ENCODE measurements around the gene INPP4B.
"Not testable (repeated sequence)": the region's sequence is repeated elsewhere in the genome, so short reads cannot be mapped to it uniquely, and the experiment has no call there.

INPP4B gene

DNA sequence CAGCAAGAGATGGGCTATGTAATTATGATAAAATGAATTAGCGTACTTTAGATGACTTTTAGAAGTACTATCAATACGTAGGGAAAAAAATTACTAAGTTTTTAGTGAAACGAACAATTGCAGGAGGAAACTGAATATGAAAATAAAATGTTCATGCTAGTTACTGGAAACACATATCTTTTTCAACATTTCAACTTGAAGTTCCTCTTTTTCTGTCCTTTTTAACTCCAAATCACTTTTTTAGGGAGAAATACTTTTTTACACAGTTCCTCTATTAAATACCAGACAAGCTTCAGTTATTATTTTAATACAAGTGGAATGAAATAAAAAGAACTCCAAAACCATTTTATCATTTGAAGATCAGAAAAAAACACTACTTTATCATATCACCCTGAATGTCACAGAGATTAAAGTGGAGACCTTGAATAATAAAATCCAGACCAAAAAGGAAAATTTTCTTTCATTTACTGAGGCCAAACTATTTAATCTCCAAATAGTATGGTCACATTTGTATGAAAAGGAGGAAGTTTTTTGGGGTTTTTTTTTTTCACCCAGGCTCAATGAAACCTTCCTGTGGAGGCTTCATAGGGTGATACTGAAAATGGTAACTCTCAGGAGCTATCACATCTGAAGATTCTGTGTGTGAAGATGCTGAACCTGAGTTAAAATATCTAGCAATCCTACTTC is 306.2 kb downstream of the INPP4B start:
- DNase-seq, result no peak

- no peak for DNase-seq
Measured at GRCh38 chr4:142535009-142535408, 311.1 kb downstream of the INPP4B start.

DNA sequence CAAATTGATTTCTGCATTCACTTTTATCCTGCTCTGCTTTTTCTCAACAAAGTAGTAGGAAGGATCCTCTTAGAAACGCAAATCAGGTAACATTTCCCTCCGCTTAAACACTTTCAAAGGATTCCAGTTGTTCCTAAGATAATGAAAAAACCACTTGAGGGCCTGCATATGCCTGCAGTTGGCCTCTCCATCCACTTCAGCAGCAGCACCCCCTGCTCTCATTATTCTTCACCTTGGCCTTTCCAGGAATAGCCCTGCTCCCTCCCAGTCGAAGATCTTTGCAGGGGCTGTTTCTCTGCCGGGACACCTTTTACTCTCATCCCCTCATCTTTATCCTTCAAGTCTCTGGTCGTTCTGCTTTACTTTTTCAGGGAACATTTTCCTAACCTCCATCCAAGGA is 314.0 kb downstream of the INPP4B start:
- DNase-seq, result no peak

GRCh38 chr4:142530728-142531127 is 315.4 kb downstream of the INPP4B start:
- DNase-seq, result no peak

- DNase-seq, result no peak
Measured at GRCh38 chr4:142528433-142528832, 317.7 kb downstream of the INPP4B start.

- no peak for DNase-seq
Measured at GRCh38 chr4:142523111-142523510, 323.0 kb downstream of the INPP4B start.

DNA sequence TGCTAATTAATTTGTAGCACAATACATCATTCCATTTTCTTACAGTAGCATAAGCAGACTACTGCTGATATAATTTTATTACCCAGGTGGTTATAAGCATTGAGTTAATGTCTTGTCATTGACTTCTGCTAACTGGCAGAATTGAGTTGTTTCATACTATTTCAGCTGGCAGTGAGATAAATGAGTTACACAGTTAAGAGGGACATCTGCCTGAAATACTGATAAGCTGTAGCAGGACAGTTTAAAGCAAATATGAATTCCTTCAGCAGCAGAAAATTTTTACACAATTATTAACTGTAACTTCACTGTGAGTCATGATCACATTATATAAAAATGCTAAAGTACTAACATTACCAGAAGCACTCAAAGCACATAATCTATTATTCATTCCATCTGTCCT is 326.8 kb downstream of the INPP4B start:
- DNase-seq, result no peak

- DNase-seq, result no peak
Measured at GRCh38 chr4:142516686-142517526, 329.2 kb downstream of the INPP4B start.

DNA sequence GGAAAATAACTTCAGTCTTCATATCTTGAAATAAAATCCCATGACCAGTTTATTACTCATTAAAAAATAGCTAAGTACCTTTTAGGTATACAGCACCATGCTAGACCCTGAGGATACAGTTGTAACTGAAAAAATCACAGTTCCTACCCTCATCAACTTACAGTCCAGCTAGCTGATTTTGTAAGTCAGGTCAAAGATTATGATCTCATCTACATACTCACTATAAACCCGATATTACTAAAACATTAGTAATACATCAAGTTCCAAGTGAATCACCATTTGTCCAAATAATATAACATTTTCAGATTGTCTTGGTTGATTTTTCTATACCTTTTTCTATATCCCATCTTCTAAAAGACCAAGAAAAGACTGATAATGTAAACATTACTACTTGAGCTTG is 333.9 kb downstream of the INPP4B start:
- no peak for DNase-seq

- DNase-seq, result no peak
Measured at GRCh38 chr4:142509881-142510280, 336.2 kb downstream of the INPP4B start.

DNA sequence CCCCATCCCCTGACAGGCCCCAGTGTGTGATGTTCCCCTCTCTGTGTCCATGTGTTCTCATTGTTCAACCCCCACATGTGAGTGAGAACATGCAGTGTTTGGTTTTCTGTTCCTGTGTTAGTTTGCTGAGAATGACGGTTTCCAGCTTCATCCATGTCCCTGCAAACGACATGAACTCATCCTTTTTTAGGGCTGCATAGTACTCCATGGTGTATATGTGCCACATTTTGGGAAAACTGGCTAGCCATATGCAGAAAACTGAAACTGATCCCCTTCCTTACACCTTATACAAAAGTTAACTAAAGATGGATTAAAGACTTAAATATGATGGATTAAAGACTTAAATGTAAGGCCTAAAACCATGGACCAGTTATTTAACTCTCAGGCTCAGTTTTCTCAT is 336.7 kb downstream of the INPP4B start:
- not testable (repeated sequence) for DNase-seq

DNA sequence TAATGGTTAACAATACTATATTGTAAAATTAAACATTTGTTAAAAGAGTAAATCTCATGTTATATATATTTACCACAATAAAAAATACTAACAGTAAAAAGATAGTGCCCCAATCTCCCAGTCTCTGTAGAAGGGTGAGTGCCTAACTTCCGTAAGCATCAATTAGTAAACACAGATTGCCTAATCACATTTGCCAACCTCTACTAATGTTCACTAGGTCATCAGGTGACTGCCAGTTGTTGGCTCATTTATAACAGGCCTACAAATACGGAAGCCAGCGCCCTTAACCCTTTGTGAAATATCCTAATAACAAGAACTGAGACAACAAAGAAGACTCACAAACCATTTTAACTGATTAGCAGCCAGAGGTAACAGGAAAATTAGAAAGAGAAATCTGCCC is 345.1 kb downstream of the INPP4B start:
- DNase-seq, result no peak

- DNase-seq, result no peak
Measured at GRCh38 chr4:142497606-142498005, 348.5 kb downstream of the INPP4B start.

DNA sequence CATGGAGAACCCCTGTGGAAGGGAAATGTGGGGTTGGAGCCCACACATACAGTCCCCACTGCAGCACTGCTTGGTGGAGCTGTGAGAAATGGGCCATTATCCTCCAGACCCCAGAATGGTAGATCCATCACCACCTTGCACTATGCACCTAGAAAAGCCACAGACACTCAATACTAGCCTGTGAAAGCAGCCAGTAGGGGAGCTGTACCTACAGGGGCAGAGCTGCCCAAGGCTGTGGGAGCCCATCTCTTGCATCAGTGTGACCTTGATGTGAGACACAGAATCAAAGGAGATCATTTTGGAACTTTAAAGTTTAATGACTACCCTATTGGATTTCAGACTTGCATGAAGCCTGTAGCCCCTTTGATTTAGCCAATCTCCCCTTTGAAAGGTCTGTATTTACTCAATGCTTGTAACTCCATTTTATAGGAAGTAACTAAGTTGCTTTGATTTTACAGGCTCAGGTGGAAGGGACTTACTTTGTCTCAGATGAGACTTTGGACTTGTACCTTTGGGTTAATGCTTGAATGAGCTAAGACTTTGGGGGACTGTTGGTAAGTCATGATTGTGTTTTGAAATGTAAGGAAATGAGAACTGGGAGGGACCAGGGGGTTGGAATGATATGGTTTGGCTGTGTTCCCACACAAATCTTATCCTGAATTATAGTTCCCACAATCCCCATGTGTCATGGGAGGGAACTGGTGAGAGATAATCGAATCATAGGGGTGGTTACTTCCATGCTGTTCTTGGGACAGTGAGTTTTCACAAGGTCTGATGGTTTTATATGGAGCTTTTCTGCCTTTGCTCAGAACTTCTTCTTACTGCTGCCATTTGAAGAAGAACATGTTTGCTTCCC is 352.6 kb downstream of the INPP4B start:
- no peak for DNase-seq

DNA sequence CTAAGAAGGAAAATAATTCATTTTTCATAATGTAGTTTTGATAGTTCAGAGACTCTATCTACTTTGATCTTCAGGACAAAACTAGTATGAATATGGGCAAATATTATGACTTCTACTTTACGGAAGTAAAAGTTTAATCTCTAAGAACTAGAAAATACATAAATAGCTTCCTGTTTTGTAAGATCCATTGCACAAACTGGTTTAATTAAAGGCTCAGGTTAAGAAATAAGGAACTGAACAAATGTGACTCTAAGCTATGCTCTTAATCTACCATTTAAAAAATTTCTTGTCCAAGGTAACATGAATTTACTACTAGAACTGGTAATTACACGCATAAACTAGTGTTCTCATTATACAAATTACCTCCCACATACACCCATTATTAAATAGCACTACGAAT is 360.6 kb downstream of the INPP4B start:
- no peak for DNase-seq

GRCh38 chr4:142480244-142480643 is 365.9 kb downstream of the INPP4B start:
- DNase-seq, result no peak

DNA sequence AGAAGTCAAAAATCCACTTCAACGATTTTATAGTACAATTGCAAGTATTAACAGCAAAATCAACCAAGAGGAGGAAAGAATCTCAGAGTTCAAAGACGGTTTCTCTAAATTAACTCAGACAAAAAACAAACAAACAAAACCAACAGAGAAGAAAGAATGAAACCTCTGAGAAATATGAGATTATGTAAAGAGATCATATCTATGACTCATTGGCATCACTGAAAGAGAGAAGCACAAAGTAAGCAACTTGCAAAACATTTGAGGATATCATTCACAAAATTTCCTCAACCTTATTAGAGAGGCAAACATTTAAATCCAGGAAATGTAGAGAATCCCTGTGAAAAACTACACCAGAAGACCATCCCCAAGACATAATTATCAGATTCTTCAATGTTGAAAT is 370.4 kb downstream of the INPP4B start:
- DNase-seq, result no peak

- no peak for DNase-seq
Measured at GRCh38 chr4:142474398-142475087, 371.6 kb downstream of the INPP4B start.

- DNase-seq, result no peak
Measured at GRCh38 chr4:142473960-142474338, 372.2 kb downstream of the INPP4B start.

GRCh38 chr4:142473218-142473959 is 372.7 kb downstream of the INPP4B start:
- DNase-seq, result no peak

- no peak for DNase-seq
Measured at GRCh38 chr4:142467088-142467487, 379.0 kb downstream of the INPP4B start.

DNA sequence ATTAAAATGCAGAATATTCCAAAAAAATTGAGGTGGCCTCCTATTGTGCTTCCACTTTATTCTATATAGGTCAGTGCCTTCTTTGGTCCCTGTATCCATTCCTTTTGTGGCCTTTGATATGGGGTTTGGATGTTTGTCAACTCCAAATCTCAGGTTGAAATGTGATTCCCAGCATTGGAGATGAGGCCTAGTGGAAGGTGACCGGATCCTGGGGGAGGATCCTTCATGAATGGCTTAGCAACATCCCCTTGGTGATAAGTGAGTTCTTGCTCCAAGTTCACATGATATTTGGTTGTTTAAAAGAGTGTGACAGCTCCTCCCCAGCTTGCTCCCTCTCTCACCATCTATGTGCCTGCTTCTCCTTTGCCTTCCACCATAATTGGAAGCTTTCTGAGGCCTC is 380.6 kb downstream of the INPP4B start:
- DNase-seq, result no peak
